ENCODE results near the gene SPOCK1.

SPOCK1 gene

GRCh38 chr5:137040641-137041340 lies 458.3 kb downstream of the SPOCK1 start:
- DNase-seq = no peak

- no peak for DNase-seq
Observed at GRCh38 chr5:137040024-137040423, 459.1 kb downstream of the SPOCK1 start.

GRCh38 chr5:137037848-137038247 lies 461.3 kb downstream of the SPOCK1 start:
- DNase-seq = no peak

DNA sequence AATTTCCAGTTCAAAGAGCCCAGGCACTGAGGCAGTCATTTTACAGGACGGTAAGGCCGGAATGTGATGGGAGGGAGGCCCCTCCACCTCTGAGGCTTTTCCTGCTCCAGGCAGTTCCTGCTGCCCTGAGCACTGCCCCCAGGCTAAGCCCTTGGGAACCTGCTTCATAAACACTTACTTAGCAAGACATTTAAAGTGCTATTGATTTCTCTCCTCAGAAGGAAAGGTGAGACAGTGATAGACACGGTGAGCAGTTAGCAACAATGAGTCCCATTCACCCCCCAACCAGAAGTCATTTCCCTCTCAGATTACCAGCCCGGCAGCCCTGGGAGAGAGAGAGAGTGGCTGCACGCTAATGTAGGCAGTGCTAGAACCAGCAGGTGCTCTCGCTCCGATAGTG lies 462.5 kb downstream of the SPOCK1 start:
- no peak for DNase-seq

DNA sequence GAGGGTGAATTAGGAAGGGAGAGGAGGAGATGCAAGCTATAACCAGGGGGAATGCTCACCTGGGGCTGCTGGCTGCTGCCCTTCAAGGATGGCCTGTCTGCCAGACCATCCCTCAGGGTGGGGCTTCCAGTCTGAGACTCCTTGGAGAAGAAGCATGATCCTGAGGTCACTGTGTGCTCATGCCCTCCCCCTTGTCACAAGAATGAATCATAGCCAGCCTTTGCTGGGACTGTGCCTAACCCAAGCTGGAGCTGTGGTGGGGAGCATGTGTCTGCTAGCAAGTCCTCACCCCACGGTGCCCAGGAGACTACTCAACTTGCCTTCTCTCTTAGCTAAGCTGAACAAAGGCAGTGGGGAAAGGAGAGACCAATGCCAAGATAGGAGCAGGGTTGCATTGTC lies 463.6 kb downstream of the SPOCK1 start:
- no peak for DNase-seq

DNA sequence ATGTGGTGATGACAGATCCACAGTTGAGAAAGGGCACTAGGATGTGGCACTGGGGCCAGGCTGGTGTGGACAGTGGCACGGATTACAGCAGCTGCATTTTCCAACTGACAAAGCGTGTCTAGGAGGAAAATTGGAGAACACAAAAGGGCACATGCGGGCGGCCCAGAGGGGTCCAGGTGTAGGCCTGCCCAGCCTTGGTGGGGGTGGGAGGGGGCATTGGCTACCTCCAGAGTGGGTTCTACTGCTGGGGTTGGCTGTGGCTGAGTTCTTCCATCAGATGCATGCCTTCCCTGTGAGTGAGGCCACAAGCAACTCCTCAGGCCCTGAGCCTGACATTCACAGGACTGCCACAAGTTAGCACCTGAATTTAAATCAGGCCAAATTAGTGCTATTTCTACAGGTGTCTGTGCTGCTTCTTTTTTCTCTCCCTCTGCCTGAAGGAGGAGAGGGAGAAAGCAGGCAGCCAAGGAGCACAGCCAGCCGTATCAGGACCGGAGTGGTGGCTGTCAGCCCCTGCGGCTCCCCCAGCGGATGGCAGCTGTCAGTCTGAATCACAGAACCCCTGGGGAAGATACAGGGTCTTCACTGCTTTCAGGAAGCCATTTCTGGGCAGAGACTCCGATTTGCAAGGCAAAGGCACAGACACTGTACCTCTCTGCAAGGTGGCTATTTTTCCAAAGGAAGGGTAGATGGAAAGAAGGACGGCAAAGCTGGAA lies 464.2 kb downstream of the SPOCK1 start:
- no peak for DNase-seq

DNA sequence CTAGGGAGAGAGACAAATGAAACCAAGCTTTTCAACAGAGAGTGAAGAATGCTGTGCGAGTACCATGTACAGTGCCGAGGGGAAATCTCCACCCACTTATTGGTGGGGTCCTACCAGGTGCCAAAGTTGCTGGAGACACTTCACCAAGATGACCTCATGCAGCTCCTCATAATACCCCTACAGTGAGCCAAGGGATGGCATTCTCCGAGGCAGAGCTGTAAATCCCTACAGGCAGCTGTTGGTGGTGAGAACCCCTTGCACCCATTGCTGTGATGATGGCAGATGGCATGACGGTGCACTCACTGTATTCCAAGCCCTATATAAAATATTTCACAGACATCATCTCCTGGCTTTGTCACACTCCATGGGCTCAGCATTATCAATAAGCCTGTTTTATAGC lies 464.9 kb downstream of the SPOCK1 start:
- no peak for DNase-seq

GRCh38 chr5:137032929-137033328 lies 466.2 kb downstream of the SPOCK1 start:
- DNase-seq = no peak

GRCh38 chr5:137027758-137028157 lies 471.4 kb downstream of the SPOCK1 start:
- DNase-seq = no peak

- DNase-seq = no peak
Observed at GRCh38 chr5:137026296-137026695, 472.8 kb downstream of the SPOCK1 start.

DNA sequence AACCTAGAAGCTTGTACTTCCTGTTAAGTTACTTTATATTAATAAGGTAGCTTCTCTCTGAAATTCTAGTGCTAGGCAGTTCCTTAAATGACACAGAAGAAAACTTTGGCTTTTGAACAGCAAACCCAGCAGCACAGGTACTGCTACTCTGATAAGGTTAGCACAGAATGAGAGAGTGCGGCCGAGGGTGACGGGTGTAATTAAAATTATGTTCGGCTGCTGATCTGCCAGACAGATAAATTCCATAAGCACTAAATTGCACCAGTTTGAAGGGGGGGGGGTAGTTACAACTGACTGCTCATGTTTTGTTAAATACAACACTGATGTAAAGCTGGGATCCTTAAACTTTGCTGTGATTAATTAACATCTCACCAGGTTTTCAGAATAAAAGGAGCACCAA lies 475.1 kb downstream of the SPOCK1 start:
- DNase-seq = no peak

GRCh38 chr5:137023371-137023770 lies 475.8 kb downstream of the SPOCK1 start:
- DNase-seq = no peak

DNA sequence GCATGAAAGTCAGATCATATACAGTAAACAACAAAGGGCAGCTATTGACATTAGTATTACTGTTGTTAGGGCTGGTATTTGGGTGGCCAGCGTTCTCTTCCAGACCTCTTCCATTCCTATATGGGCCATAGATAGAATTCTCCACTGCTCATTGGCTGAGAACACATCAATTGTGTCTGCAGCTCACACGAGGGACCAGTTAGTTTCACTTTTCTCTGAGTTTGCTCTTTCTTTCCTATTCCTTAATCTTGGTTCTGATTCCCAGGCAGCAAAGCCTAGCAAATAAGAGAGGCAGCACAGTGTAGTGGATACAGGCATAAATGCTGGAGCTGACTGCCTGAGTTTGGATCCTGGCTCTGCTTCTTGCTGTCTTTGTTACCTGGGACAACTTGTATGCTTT lies 476.4 kb downstream of the SPOCK1 start:
- DNase-seq = no peak

DNA sequence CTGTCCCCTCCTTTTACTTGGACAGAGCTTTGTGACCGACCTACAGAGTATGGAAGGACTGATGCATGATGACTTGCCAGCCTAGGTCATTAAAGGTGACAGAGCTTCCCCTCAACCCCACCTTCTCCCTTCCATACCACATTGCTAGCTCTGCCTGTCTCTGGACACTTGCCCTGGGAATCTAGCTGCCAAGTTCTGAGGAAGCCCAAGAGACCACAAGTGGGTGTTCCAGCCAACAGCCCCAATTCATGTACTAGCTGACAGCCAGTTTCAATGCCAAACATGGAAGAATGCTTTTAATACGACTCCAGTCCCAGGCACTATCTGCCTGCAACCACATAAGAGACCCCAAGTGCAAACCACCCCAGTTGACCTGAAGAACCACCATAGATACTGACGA lies 477.1 kb downstream of the SPOCK1 start:
- no peak for DNase-seq

- DNase-seq = peak; percentile 6
Observed at GRCh38 chr5:137019229-137019628, 479.9 kb downstream of the SPOCK1 start.

- DNase-seq = peak; percentile 21
Observed at GRCh38 chr5:137016783-137017324, 482.3 kb downstream of the SPOCK1 start.

DNA sequence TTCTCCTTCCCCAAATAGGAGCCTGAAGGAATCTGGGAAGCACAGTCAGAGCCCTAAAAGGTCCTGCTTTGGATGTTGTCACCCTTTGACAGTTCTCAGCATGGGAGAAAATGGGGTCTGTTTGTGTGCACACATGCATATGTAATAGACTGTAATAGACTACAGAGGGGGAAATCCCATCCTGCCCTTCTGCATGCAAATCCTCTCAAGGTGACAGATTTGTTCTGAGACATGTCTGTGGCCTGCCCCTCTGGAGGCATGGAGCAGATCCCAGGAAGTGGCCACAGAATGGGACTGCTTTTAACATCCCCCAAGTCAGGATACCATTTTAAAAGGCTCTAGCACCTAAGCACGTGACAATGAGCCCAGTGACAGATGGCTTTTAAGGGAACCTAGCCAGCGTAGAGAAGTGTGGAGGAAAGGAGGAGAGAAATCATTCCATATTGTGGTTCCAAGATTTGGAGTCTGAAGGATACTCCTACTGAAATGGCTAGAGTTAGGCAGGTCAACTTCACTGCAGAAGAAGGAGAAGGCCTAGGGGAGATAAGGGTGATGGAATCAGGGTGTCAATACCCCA lies 483.5 kb downstream of the SPOCK1 start:
- no peak for DNase-seq

- no peak for DNase-seq
Observed at GRCh38 chr5:137014731-137015130, 484.4 kb downstream of the SPOCK1 start.

GRCh38 chr5:137010226-137010625 lies 488.9 kb downstream of the SPOCK1 start:
- no peak for DNase-seq

DNA sequence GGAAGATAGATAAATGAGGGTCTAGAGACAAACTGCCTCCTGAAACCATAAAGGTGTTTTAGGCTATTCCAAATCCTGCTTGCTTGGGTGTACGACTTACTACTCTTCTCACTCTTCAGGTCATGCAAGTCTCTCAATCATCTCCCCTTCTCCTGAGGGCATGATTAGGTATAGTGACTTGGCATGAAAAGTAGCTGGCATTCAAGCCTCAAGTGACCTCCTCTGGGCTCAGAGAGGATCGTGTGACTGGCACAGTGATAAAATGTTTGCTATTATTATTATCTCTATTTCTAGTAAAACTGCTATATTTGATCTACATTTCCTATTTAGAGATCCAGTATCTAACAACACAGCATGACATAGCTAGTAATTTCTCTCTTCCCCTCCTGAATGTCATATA lies 494.8 kb downstream of the SPOCK1 start:
- no peak for DNase-seq

DNA sequence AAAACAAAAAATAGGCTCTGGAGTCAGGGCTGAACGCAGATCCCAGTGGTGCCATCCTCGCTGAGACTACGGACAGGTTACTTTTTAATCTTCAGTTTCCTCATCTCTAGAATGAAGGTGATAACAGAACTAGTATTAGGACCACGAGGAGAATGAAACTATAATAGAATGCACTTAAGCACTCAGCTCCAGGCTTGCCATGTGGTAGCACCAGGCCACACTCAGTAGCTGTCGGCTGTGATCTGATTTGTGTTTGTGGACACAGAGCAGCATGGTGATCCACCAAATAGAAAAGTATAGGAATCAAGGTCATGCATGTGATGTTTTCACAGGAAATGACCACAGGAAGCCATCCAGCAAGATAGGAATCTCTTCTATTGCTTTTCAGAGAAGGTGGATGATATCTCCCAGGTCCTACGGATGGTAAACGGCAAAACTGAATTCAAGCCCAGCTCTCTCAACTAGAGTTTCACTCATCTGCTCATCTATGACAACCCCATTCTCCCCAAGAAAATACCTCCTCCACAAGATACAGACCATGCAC lies 498.0 kb downstream of the SPOCK1 start:
- no peak for DNase-seq

DNA sequence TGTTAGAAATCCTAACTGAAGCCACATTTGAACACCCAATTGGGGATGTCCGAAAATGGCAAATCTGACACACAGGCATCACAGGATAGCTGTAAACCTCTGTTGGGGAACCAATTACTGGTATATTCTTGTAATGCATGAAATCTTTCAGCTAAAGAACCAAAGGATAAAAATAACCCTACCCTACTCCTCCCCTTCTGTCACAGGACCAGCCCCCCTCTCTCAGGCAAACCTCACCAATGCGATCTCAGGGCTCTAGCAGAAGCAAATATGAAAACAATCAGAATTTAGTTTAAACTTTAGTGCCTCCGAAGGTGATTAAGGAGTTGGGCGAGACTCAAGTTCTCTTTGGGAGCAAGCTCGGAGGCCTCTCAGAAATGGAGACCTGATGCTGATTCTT lies 499.3 kb downstream of the SPOCK1 start:
- DNase-seq = no peak

- DNase-seq = peak; percentile 16
Observed at GRCh38 chr5:136998854-136999357, 500.2 kb downstream of the SPOCK1 start.

DNA sequence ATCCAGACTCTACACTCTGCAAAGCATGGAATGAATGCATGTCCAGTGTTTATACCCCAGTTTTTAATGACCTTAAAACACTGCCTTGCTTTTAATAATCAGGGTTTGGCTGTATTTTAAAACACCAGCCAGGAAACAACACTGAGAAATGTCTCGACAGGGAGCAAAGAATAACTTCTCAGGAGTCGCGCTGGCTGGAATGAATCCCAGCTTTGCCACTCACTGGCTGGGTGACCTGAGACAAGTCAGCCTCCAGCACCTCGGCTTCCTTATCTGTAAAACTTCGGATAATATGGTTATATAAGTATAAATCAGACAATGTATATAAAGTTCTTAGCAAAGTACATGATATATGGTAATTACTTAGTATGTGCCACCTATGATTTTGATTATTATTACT lies 505.0 kb downstream of the SPOCK1 start:
- DNase-seq = no peak
